Stimulated activated CD8-positive, alpha-beta memory T cell treated with anti-CD3 and anti-CD28 coated beads, Interleukin-12 subunit alpha, Interleukin-12 subunit beta, amount 100 ng/mL, for 4 hours (primary cell): ENCODE results near the gene ACSM6.
"Not testable (repeated sequence)": the region's sequence is repeated elsewhere in the genome, so short reads cannot be mapped to it uniquely, and the experiment has no call there.

Source experiments
- DNase-seq: peaks from one replicate; pipeline ENCODE4 v3.0.0-alpha.2; 2020; ENCODE audit warnings: low read depth

ACSM6 gene

DNA sequence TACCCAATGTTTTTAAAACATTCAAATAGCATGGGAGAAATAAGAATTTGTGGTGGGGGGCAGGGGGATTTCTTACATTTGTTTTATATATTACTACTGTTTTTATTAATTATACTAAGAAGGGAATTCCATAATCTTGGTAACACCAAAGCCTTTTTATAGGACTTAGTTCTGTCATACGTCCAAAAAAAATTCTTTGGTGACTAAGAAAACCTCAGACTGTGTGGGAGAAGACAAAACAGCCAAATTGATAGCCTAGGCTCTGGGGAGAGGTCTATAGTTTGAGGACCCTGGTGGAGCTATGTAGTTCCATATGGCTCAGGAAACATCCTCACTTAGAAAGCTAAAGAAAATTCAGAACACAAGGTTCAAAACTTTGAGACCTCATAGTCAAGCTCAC is 23.4 kb downstream of the ACSM6 start:
- no peak for DNase-seq

DNA sequence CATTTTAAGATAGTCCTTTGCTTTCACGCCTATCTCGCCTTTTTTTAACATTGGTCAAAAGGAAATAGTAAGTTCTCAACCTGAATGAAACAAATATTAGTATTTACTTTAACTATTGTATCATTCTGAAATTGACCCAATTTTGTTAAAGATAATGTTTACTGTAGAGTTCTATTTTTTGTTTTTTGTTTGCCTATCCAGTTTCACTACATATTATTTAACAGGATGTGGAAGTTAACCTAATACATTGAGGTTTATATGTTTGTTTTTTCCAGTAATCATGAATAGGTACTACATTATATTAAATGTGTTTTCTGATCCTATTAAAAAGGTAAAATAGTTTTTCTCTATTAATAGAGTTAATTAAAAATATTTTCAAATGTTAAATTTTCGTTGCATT is 26.5 kb downstream of the ACSM6 start:
- DNase-seq: no peak

DNA sequence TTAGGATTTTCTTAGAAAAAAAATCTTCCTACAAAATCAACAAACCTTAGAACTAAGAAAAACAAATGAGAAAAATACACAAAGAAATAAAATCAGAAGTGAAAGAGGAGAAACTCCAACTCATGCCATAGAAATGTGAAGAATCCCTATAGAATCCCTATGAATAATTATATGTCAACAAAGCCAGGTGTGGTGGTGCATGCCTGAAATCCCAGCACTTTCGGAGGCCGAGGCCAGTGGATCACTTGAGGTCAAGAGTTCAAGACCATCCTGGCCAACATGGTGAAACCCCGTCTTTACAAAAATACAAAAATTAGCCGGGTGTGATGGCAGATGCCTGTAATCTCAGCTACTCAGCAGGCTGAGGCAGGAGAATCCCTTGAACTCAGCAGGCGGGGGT is 27.1 kb downstream of the ACSM6 start:
- no peak for DNase-seq

DNA sequence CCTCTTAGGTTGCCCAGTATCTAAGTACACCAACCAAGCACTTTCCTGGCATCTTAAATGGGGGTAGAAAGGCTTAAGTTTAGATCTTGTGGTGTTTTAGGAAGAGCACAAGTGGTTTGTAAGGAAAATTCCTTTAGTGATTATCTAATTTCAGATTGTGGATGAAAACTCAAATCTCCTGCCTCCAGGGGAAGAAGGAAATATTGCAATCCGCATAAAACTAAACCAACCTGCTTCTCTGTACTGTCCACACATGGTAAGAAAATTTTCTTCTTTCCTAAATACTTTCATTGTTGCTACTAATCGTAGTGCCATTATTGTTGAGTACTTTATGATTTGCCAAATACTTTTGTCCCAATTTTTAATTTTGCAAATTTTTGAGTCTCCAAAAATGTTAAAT is 31.1 kb downstream of the ACSM6 start:
- no peak for DNase-seq

DNA sequence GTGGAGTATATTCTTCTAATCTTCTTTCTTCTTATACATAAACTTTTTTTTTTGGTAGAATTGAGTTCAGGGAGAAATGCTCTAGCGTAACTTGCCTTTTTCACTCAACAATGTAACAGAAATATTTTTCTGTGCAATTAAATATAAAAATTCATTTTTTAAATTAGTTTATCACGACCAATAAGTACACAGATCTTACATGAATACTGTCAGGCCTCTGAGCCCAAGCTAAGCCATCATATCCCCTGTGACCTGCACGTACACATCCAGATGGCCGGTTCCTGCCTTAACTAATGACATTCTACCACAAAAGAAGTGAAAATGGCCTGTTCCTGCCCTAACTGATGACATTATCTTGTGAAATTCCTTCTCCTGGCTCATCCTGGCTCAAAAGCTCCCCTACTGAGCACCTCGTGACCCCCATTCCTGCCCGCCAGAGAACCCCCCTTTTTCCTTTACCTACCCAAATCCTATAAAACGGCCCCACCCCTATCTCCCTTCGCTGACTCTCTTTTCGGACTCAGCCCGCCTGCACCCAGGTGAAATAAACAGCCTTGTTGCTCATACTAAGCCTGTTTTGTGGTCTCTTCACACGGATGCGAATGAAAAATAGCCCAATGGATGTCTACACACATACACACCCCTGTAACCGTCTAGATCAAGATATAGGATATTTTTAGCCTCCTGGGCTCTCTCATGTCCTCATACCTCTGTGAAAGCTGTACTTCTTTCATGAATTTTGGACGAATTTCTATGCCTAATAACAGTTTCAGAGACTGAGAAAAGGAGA is 35.1 kb downstream of the ACSM6 start:
- not testable (repeated sequence) for DNase-seq

- DNase-seq: no peak
Observed at GRCh38 chr10:95229724-95230627, 35.9 kb downstream of the ACSM6 start.

DNA sequence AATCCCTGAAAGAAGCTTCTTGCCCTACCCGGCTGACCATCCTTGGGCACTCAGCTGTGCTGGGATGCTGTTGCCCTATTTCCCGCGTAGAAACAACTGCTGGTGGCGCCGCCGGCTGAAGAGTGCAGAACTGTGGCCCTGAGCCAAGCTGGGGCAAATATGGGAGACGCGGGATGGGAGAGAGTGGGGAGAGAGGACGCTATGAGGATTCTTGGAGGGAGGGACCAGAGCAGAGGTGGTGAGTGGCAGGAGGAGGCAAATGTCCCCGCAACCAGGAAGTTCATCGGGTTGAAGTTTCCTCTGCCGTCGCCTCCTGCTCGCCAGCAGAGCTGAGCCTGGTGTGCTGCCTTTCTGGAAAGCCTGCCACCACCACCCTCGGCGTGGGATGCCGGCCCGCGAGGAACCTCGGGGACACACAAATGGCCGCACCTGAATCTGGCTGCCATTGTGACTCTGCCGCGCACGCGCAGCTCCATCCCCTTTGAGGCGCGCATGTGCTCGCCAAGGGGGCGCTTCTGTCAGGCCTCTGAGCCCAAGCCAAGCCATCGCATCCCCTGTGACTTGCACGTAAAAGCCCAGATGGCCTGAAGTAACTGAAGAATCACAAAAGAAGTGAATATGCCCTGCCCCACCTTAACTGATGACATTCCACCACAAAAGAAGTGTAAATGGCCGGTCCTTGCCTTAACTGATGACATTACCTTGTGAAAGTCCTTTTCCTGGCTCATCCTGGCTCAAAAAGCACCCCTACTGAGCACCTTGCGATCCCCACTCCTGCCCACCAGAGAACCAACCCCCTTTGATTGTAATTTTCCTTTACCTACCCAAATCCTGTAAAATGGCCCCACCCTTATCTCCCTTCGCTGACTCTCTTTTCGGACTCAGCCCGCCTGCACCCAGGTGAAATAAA is 36.9 kb downstream of the ACSM6 start:
- peak; percentile 47 for DNase-seq

DNA sequence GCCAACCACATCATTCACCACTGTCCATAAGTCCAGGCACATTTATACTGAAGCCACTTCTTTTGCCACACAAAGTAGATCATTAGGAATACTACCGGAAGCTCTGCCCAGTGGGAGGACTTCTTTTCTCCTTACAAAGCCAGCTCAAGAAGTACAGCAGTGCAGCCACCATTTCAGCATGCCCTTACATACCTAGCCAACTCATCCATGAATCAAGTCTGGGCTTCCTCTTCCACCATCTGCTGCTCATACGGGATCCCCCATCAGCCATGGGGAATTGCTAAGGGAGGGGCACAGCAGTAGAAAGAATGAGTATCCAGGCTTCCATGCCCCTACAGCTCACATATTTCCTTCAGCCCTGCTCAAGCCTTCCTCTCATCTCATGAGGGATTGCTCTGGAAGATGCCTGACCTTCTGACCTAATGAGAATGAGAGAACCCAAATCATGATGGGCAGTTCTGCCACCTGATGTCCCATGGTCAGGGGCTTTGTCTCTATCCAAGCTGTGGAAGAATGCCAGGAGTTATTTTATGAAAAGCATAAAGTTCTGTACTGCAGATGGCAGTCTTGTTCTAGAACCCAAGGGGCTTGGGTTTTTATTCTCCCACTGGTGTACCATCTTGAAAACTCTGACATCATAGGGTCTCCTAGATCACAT is 39.5 kb downstream of the ACSM6 start:
- DNase-seq: no peak

GRCh38 chr10:95234951-95235350 is 40.9 kb downstream of the ACSM6 start:
- DNase-seq: no peak

DNA sequence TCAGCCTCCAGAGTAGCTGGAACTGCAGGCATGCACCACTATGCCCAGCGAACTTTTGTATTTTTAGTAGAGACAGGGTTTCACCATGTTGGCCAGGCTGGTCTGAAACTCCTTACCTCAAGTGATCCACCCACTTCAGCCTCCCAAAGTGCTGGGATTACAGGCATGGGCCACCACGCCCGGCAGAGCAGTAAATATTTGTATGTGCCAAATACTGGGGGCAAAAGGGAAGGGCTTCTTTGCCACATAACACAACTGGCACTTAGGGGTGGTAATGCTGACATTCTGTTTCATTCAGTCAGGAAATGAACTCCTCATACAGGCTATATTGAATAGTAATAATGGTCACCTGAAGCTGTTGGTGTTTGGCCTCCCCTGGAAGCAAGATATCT is 41.6 kb downstream of the ACSM6 start:
- DNase-seq: no peak

DNA sequence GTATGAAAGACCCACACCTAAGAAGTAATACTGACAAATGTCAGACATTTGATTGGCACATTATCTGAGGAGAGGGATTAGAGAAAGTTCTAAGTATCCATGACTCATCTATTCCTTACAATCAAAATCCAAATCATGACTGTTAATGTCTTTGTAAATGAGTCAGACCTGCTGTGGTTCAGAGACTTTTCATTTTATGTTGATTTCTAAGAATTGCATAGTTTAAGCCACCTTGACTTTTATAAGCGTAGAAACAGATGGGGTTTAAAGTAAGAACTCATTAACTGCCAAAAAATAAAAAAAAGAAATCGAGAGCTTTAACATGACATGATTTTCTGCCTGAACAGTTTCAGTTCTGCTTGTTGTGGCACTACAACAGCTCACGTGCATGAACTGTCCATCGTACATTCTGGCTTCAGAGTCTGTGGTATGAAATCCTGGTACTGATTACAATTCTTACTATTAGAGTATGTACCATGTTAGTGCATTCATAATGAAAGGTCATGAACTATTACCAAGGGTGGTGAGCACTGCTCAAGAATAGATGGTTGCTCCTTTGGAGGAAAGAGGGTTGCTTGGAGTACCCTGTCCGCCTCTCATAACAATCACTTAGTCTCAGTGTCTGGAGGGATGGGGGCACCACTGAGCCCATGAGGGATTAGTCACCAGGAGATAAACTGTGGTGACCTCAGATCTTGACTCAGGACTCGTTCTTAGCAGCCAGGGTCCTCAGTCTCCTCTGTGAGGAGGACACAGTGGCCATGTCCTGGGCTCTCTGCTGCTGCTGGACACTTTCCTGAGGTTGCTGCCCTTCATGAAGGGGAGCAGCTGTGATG is 42.2 kb downstream of the ACSM6 start:
- no peak for DNase-seq

- no peak for DNase-seq
Observed at GRCh38 chr10:95237376-95238170, 43.5 kb downstream of the ACSM6 start.

DNA sequence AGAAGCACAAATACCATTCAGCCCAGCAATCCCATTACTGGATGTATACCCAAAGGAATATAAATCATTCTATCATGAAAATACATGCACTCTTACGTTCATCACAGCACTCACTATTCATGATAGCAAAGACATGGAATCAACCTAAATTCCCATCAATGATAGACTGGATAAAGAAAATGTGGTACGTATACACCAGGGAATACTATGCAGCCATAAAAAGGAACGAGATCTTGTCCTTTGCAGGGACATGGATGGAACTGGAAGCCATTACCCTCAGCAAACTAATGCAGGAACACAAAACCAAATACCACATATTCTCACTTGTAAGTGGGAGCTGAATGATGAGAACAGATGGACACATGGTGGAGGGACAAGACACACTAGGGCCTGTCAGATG is 46.1 kb downstream of the ACSM6 start:
- not testable (repeated sequence) for DNase-seq

GRCh38 chr10:95240811-95241210 is 46.8 kb downstream of the ACSM6 start:
- no peak for DNase-seq

- DNase-seq: no peak
Observed at GRCh38 chr10:95241533-95241932, 47.5 kb downstream of the ACSM6 start.

GRCh38 chr10:95242581-95243317 is 48.7 kb downstream of the ACSM6 start:
- DNase-seq: no peak

GRCh38 chr10:95243318-95243617 is 49.2 kb downstream of the ACSM6 start:
- no peak for DNase-seq

GRCh38 chr10:95244152-95244551 is 50.1 kb downstream of the ACSM6 start:
- no peak for DNase-seq

DNA sequence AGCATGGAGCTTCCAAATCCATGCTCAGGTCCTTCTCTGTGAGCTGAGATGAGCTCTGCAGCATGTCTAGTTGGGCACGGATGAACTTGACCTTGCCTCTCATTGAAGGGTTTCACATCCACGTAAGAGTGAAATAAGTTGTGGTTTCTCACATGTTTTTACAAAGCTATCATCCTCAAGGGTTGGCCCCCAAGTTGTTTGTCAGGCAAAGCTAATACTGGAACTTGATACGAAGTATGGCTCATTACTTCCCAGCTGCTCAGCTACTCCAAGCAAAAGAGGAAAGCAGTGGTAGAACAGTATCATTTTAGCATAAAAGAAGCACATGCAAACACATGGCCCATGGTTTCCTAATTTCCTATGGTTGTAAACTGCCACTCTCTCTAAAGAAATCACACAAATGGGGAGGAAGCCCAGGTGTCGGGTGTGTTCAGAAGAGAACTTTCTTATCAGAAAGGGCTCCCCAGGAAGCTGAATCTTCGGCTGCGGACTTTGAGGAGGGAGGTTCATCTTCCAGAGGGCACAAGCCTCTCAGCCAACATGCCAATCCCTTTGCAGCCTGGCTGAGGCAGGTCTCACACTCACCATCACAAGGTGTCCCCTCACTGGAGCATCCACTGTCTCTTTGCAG is 51.5 kb downstream of the ACSM6 start:
- no peak for DNase-seq
